Hepatocyte (in vitro differentiated cells): Measurements from ENCODE around the gene BCAS3.

Source experiments
- CTCF ChIP-seq: fragments of 200-600 bp; sonication (generic); IDR thresholded peaks from 2 replicates; pipeline ENCODE4 v1.5.1; 2016; ENCODE audit warnings: antibody characterized with exemption, mild to moderate bottlenecking; ENCODE audit not compliant: poor library complexity
- EZH2 ChIP-seq: fragments of 200-600 bp; sonication (generic); IDR thresholded peaks from 2 replicates; pipeline ENCODE4 v1.6.1; 2016; ENCODE audit warnings: antibody characterized with exemption, mild to moderate bottlenecking, borderline replicate concordance
- EZH2phosphoT487 ChIP-seq: fragments of 200-600 bp; sonication (generic); IDR thresholded peaks from one replicate; pipeline ENCODE4 v1.6.1; 2018; ENCODE audit warnings: antibody characterized with exemption, mild to moderate bottlenecking, low read depth, moderate library complexity; ENCODE audit not compliant: unreplicated experiment, severe bottlenecking

GRCh38 chr17:61335105-61335844, 657.6 kb downstream of the BCAS3 start:
- TF ChIP-seq CTCF, result no peak
- no peak for TF ChIP-seq EZH2phosphoT487
- TF ChIP-seq EZH2, result no peak
